Breast epithelium (tissue), 3 donors: ENCODE measurements around the gene NCAPH2.

ENCODE experiments used
- CTCF ChIP-seq, 3 donors: fragments of 450-650 bp; IDR thresholded peaks; one replicate each; pipeline ENCODE4 v1.5.1; 2016 to 2017; ENCODE audit warnings: antibody characterized with exemption in 3 of 3, mild to moderate bottlenecking in 3 of 3, moderate library complexity in 3 of 3
- POLR2A ChIP-seq: fragments of 450-650 bp; IDR thresholded peaks from one replicate; pipeline ENCODE4 v1.6.1; 2016; ENCODE audit warnings: antibody characterized with exemption, mild to moderate bottlenecking, moderate library complexity
- POLR2AphosphoS5 ChIP-seq, 3 donors: sonication (generic); formaldehyde crosslinking; IDR thresholded peaks; one replicate each; pipeline ENCODE4 v1.6.1; 2017; ENCODE audit warnings: antibody characterized with exemption in 3 of 3

- TF ChIP-seq POLR2A, result no peak
- no peak for TF ChIP-seq CTCF (IDR thresholded peaks at IDR 0.05)
- TF ChIP-seq POLR2AphosphoS5 (IDR thresholded peaks at IDR 0.05), result no peak
These were observed 1.2 kb upstream of the NCAPH2 start for GRCh38 chr22:50506611-50507420.
